Subcutaneous adipose tissue (tissue), 4 donors: ENCODE data around the gene RAMACL. TPM values are rescaled to one million over a fixed set of nuclear protein-coding genes. Genes with fewer than 3 reads are reported as not detected.

ENCODE experiments used
- CTCF ChIP-seq: fragments of 450-650 bp; IDR thresholded peaks from one replicate; pipeline ENCODE4 v1.5.1; 2016; ENCODE audit warnings: low read depth, mild to moderate bottlenecking, control low read depth, antibody characterized with exemption, moderate library complexity
- total RNA-seq, 4 donors: library from RNA; depleted of rRNA; stranded (reverse); fragments of >200 nt; gene quantifications; one replicate each; pipeline ENCODE4 v1.1.0, GENCODE V29; 2016

Gene RAMACL
- total RNA-seq, 4 donors from 2014 or later: 8.8 to 13.2 (median 11.1) TPM

GRCh38 chr6:166580076-166581050 is 6.1 kb downstream of the RAMACL start:
- TF ChIP-seq CTCF: no peak

- TF ChIP-seq CTCF: no peak
Measured at GRCh38 chr6:166579237-166579850, 7.1 kb downstream of the RAMACL start.

GRCh38 chr6:166578536-166579236 is 7.8 kb downstream of the RAMACL start:
- no peak for TF ChIP-seq CTCF

GRCh38 chr6:166575205-166575604 is 11.3 kb downstream of the RAMACL start:
- no peak for TF ChIP-seq CTCF

GRCh38 chr6:166573511-166574216 is 12.8 kb downstream of the RAMACL start:
- TF ChIP-seq CTCF: no peak

- TF ChIP-seq CTCF: no peak
Measured at GRCh38 chr6:166572370-166573261, 13.9 kb downstream of the RAMACL start.
